ENCODE data around the gene CAPS2. TPM values are rescaled to one million over a fixed set of nuclear protein-coding genes. Genes with fewer than 3 reads are reported as not detected.

The CAPS2 gene
- total and polyA plus RNA-seq, 10 of the 15 experiments (the other 5 are each of a cell fraction or from before 2014, with no cell fraction given): 2.0 to 6.4 (median 4.2) TPM

GRCh38 chr12:75329918-75330826 lies at the start of gene CAPS2 (continued):
- TF ChIP-seq ZBTB11 (CRISPR knock-in tag; IDR thresholded peaks at IDR 0.05) (no peak), TBL1XR1 (IDR thresholded peaks at IDR 0.05; ENCODE audit: low read depth, low read length) (0 out of 2 replicates have a peak, but pooled peaks have one; percentile 15), TCF12 (IDR thresholded peaks at IDR 0.05; ENCODE audit: low read depth, low read length) (no peak), DPF2 (IDR thresholded peaks at IDR 0.05) (peak; percentile 78), IRF5 (IDR thresholded peaks at IDR 0.05; ENCODE audit: borderline replicate concordance) (no peak), ZNF217 (IDR thresholded peaks at IDR 0.05) (no peak), SKIL (IDR thresholded peaks at IDR 0.05; ENCODE audit: low read depth, poor library complexity, severe bottlenecking) (peak; percentile 74), MTA2 (IDR thresholded peaks at IDR 0.05; ENCODE audit: low read depth) (peak; percentile 29; the same call in 1 of the 2 replicates), ZSCAN29 (IDR thresholded peaks at IDR 0.05) (peak; percentile 93), MYB (IDR thresholded peaks at IDR 0.05; ENCODE audit: borderline replicate concordance, low read depth, low read length) (no peak), SP1 (IDR thresholded peaks at IDR 0.05; ENCODE audit: low read depth, low read length) (peak; percentile 100), NR2C1 (IDR thresholded peaks at IDR 0.05) (peak; percentile 86), ZBTB4 (CRISPR knock-in tag; IDR thresholded peaks at IDR 0.05) (no peak), RELB (IDR thresholded peaks at IDR 0.05; ENCODE audit: low read depth) (peak; percentile 92), ZBED1 (IDR thresholded peaks at IDR 0.05; ENCODE audit: borderline replicate concordance) (no peak)
